Measurements from ENCODE around the gene TBX5.

The TBX5 gene

GRCh38 chr12:114316076-114316475 lies 89.9 kb downstream of the TBX5 start:
- no peak for DNase-seq

- no peak for DNase-seq
Observed at GRCh38 chr12:114314974-114315720, 90.8 kb downstream of the TBX5 start.

GRCh38 chr12:114314403-114314802 lies 91.5 kb downstream of the TBX5 start:
- no peak for DNase-seq

- DNase-seq, result no peak
Observed at GRCh38 chr12:114313910-114314309, 92.0 kb downstream of the TBX5 start.

GRCh38 chr12:114311974-114312373 lies 94.0 kb downstream of the TBX5 start:
- no peak for DNase-seq

- no peak for DNase-seq
Observed at GRCh38 chr12:114306646-114307045, 99.3 kb downstream of the TBX5 start.

GRCh38 chr12:114305446-114305845 lies 100.5 kb downstream of the TBX5 start:
- DNase-seq, result no peak

Data from activated naive CD4-positive, alpha-beta T cell treated with Interleukin-2 at 50 U/mL for 16 hours (primary cell).